ENCODE data around the gene CYP8B1. TPM values are rescaled to one million over a fixed set of nuclear protein-coding genes. Genes with fewer than 3 reads are reported as not detected.

CYP8B1 gene
- total RNA-seq, 2 experiments from 2014 or later = not detected

GRCh38 chr3:42880601-42881451 is 5.1 kb upstream of the CYP8B1 start:
- ATAC-seq (ENCODE audit: poor library complexity) = peak; percentile 98
- Histone ChIP-seq H3K9me3 (ENCODE audit: control insufficient read depth in 1 of 2, insufficient read depth in 1 of 2, low read length in 2 of 2) (no peaks in the 10 kb centered on the region), H3K27me3 (ENCODE audit: control insufficient read depth in 1 of 2, insufficient read depth in 2 of 2, low read length in 2 of 2) (peaks cover 0 to 6% of the 10 kb centered on the region in 2 experiments), H3K27ac (ENCODE audit: low read depth in 1 of 2, low read length in 2 of 2) (peak overlapping the region; percentile 13 to 46), H3K4me3 (ENCODE audit: low read length) (peak overlapping the region; percentile 78), H3K36me3 (ENCODE audit: insufficient read depth, low read length) (no peaks in the 10 kb centered on the region), H3K4me1 (ENCODE audit: insufficient read depth, low read length) (peaks cover 15% of the 10 kb centered on the region)
- peak; percentile 89 for TF ChIP-seq CTCF (IDR thresholded peaks at IDR 0.05)
- Mint-ChIP-seq H3K36me3 (ENCODE audit: low read depth) (no peaks in the 10 kb centered on the region), H3K27ac (peak overlapping the region; percentile 69), H3K9me3 (no peaks in the 10 kb centered on the region), H3K4me1 (ENCODE audit: low read depth) (peaks cover 17% of the 10 kb centered on the region), H3K27me3 (no peaks in the 10 kb centered on the region), H3K4me3 (peak overlapping the region; percentile 78)
- CTCF ChIA-PET = interaction anchor here (0.7 to 2.2 kb wide), 11 partner anchors 9 to 132 kb away, joined by 3 to 13 read pairs (median 4); no protein-coding TSS in a partner anchor
- POLR2A ChIA-PET = interaction anchor here (0.6 to 1.5 kb wide), 5 partner anchors 9 to 378 kb away, joined by 3 to 5 read pairs (median 4); partner anchors contain the start of gene VIPR1
- peak; percentile 73 to 94 (median 84) for DNase-seq
- intact Hi-C loops (cut with DNase I, micrococcal nuclease) = loop anchor here (1.0 to 10.0 kb wide), 6 partner anchors 48 to 379 kb away; partner anchors contain the start of genes SEC22C (in 1 of the 2) and VIPR1 (in 1 of the 2)

GRCh38 chr3:42880183-42880582 is 4.5 kb upstream of the CYP8B1 start:
- Histone ChIP-seq H3K9me3 (ENCODE audit: control insufficient read depth in 1 of 2, insufficient read depth in 1 of 2, low read length in 2 of 2) (no peaks in the 10 kb centered on the region), H3K4me1 (ENCODE audit: insufficient read depth, low read length) (peaks cover 15% of the 10 kb centered on the region), H3K36me3 (ENCODE audit: insufficient read depth, low read length) (no peaks in the 10 kb centered on the region), H3K4me3 (ENCODE audit: low read length) (peak overlapping the region; percentile 78), H3K27me3 (ENCODE audit: control insufficient read depth in 1 of 2, insufficient read depth in 2 of 2, low read length in 2 of 2) (no peaks in the 10 kb centered on the region), H3K27ac (ENCODE audit: low read depth in 1 of 2, low read length in 2 of 2) (peak overlapping the region in 1 of 2 donors; percentile 13)
- intact Hi-C loops (cut with DNase I, micrococcal nuclease) = loop anchor here (2.0 to 10.0 kb wide), 4 partner anchors 47 to 378 kb away; partner anchors contain the start of genes SEC22C (in 1 of the 2) and VIPR1 (in 1 of the 2)
- POLR2A ChIA-PET = no interaction called here
- Mint-ChIP-seq H3K36me3 (ENCODE audit: low read depth) (no peaks in the 10 kb centered on the region), H3K4me3 (peak overlapping the region; percentile 72), H3K27me3 (no peaks in the 10 kb centered on the region), H3K27ac (no peak overlapping the region), H3K9me3 (no peaks in the 10 kb centered on the region), H3K4me1 (ENCODE audit: low read depth) (peaks cover 17% of the 10 kb centered on the region)
- no peak for TF ChIP-seq CTCF (IDR thresholded peaks at IDR 0.05)
- DNase-seq (peak in 3 of 14 experiments; percentile 3 to 9 (median 8)), ATAC-seq (ENCODE audit: poor library complexity) (no peak)
- CTCF ChIA-PET = interaction anchor here (1.2 kb wide), 1 partner anchor 96 kb away, joined by 5 read pairs; no protein-coding TSS in a partner anchor

- ATAC-seq (ENCODE audit: poor library complexity) (no peak), DNase-seq (no peak)
- intact Hi-C loops (cut with DNase I, micrococcal nuclease) = no loop called here
- H3K27ac ChIP-seq (ENCODE audit: low read depth in 1 of 2, low read length in 2 of 2) = no peak overlapping the region
- no peaks in the 10 kb centered on the region for H3K27me3 ChIP-seq (ENCODE audit: control insufficient read depth in 1 of 2, insufficient read depth in 2 of 2, low read length in 2 of 2)
- ChIA-PET CTCF (interaction anchor here (1.3 kb wide), 1 partner anchor 47 kb away, joined by 5 read pairs; no protein-coding TSS in a partner anchor), POLR2A (no interaction called here)
- no peak for TF ChIP-seq CTCF (IDR thresholded peaks at IDR 0.05)
- no peak overlapping the region for H3K4me3 ChIP-seq (ENCODE audit: low read length)
- no peaks in the 10 kb centered on the region for H3K36me3 ChIP-seq (ENCODE audit: insufficient read depth, low read length)
- no peaks in the 10 kb centered on the region for H3K9me3 ChIP-seq (ENCODE audit: control insufficient read depth in 1 of 2, insufficient read depth in 1 of 2, low read length in 2 of 2)
- H3K9me3 Mint-ChIP-seq = no peaks in the 10 kb centered on the region
- peaks cover 15% of the 10 kb centered on the region for H3K4me1 ChIP-seq (ENCODE audit: insufficient read depth, low read length)
- no peaks in the 10 kb centered on the region for H3K36me3 Mint-ChIP-seq (ENCODE audit: low read depth)
- no peak overlapping the region for H3K4me3 Mint-ChIP-seq
- no peaks in the 10 kb centered on the region for H3K27me3 Mint-ChIP-seq
- H3K4me1 Mint-ChIP-seq (ENCODE audit: low read depth) = peaks cover 17% of the 10 kb centered on the region
- no peak overlapping the region for H3K27ac Mint-ChIP-seq
Measured at GRCh38 chr3:42877881-42878280, 2.2 kb upstream of the CYP8B1 start.

All from CD4-positive, alpha-beta T cell (primary cell).